Activated CD4-positive, alpha-beta T cell treated with anti-CD3 and anti-CD28 coated beads, Interleukin-2, amount 50 U/mL, for 1 hour (primary cell): ENCODE measurements around the gene CSNK2A2.

Experiments
- DNase-seq: peaks from one replicate; pipeline ENCODE4 v3.0.0-alpha.2; 2020

CSNK2A2 gene

DNA sequence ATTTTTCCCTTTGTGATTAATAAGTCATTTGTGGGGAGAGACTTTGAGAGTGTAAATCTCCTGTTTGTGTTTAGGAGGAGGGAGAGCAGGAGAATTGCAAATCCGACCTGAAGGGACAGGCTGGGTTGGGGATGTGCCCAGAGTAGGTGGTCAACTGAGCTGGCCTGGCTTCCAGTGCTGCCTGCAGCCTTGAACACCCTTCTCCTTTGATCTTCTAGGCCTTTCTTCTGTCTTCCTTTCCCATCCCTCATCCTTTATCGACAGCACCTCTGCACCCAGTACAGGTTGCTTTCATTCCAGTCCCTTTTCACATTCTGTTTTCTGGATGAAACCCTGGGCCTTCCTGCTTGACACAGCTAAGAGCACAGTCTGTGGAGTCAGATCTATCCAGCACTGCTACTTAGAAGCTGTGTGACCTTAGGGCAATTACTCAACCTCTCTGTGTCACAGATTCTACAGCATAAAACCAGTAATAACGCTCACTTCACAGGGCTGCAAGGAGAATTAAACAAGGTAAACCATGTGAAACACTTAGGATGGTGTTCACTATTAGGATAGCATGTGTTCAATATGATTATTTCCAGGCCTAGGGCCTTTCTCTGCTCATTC, 1.0 kb upstream of the CSNK2A2 start:
- no peak for DNase-seq

DNA sequence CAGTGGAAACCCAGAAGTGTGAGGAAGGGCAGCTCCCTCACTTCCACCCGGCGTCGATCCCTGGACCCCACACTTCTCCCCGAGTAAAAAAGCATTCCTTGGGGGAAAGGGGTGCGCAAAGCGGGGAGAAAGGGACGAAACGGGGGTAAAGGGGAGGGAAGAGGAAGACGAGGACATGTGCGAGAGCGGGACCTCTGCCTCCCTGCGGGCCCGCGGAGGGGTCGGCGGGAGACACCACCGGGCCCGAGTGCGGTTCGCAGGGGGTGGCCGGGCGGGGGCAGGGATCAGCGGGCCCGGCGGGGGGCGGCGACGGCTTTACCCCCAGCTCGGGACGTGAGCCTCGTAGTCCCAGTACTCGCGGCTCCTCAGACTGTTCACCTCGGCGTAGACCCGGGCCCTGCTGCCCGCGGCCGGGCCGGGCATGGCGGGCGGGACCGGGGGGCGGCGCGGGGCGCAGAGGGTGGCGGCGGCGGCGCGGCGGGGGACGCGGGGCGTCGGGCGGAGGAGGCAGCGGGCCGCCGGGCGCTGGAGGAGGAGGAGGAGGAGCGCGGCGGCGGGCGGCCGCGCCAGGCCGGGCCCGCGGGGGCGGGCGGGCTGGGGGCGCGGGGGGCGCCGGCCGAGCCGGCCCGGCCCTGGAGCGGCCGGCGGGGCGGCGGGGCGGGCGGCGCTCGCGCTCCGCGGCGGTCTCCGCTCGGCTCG, 443 bp downstream of the CSNK2A2 start:
- DNase-seq = no peak

DNA sequence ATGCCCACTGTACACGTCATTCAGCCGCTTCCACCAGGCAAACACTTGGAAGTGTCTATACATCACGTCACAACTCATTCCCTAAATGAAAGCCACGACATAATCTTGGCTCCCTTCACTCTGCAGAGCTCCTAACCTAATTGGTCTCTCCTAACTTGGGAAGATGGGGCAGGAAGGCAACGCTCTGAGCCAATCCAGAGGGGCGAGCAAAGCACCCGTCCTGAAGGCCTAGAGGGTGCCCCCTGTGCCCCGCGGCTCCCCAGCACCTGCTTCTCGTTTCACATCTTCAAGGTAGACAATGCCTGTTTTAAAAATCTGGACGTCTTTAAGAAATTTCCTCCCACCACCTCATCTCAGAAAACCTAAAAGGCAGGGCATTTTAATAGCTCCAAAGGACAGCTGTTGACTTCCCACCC, 1.0 kb downstream of the CSNK2A2 start:
- DNase-seq = no peak

DNA sequence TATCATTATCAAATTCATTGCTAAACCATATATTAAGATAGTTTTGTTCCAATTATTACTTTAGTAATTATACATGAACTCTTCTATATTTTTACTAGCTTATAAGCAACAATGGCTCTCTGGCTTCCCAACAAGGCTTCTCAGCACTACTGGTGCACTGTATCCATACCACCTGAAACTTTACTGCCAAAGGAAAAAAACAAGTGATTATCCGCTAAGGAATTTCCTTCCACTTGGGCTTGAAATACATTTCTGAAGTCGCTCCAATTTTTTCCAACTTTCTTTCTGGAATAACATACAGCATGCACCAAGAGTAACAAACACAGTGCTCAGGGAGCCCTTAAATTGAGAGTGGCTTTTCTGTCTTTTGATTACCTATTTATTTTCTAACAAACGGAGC, 2.1 kb downstream of the CSNK2A2 start:
- DNase-seq = no peak

DNA sequence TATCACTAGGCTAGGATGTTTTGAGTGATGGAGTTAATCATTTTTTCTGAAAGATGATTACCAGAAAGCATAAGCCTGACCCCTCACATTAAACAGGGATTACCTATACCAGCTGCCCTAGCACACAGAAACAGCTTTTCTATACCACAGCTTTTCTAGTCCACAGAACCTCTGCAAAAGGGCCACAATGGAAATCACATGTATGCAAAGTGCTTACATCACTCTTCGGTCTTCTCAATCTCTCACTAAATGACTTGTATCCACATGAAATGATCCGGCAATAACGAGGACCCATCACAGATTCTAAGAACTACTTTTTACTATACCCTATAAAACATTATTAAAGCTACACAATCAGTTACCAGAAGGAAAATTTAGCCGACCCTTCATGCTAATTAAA, 2.6 kb downstream of the CSNK2A2 start:
- DNase-seq = no peak

DNA sequence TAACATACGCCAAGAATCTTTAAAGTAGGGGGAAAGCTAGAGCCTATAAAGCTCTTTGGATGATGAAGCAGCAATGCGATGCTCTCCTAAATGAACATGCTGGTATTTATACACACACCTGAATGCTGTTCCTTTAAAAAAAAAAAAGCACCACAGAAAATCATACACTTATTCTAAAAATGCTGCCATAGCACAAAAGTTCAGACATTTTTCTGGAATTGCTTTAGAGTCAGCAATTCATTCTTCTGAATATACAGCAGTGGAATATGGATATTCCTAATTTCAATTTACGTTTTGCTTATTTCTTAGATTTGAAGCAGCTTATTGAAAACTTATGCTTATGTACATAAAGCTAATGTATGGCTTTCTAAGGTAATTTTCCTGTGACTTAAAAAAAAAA, 3.1 kb downstream of the CSNK2A2 start:
- DNase-seq = no peak

DNA sequence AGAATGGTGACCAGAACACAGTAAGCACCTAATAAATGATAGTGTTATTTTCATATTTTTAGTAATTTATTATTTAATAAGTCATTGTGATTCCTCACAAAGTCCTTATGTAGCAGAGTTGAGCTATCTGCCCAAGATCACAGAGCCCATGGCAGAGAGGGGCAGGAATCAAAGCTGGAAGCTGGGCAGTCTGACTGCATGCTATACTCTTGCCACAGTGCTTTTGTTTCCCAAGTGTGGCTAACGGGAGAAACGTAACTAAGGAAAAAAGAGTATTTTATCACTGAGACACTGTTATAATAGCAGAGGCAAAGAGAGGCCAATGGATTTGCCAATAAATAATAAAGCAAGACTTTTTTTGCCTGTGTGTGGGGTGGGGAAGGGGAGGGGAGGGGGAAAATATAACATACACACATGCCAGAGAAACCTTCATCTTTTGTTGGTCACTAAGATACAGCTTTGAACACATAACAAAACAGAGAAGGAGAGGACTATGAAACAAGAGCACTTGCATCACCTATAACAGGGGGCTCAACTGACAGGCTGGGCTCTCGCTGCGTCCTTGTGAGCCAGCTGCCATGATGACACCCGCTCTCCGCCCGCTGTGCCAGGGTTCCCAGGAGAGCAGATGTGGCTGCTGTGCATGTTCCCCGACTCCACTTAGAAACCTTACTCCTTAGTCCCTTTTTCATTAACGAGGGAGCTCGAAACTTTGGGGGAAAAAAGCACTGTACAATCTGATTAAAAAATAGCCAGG, 10.1 kb downstream of the CSNK2A2 start:
- DNase-seq = no peak

DNA sequence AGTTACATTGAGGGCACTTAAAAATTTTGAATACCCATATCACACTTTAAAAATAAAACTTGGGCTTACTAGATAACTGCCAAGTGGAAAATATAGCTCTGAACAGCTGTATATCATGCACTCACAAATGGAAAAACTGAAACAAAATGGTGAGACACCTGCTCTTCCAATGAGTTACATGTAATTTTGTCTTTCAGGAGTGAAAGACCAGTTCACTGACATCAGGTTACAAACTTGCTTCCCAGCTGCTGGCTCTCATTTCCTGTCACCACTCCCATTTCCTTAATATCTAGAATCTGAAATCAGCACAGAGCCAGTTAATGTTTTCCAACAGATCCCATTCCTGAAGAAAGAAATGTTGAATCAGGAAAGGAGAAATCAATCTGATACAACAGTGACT, 10.8 kb downstream of the CSNK2A2 start:
- no peak for DNase-seq

DNA sequence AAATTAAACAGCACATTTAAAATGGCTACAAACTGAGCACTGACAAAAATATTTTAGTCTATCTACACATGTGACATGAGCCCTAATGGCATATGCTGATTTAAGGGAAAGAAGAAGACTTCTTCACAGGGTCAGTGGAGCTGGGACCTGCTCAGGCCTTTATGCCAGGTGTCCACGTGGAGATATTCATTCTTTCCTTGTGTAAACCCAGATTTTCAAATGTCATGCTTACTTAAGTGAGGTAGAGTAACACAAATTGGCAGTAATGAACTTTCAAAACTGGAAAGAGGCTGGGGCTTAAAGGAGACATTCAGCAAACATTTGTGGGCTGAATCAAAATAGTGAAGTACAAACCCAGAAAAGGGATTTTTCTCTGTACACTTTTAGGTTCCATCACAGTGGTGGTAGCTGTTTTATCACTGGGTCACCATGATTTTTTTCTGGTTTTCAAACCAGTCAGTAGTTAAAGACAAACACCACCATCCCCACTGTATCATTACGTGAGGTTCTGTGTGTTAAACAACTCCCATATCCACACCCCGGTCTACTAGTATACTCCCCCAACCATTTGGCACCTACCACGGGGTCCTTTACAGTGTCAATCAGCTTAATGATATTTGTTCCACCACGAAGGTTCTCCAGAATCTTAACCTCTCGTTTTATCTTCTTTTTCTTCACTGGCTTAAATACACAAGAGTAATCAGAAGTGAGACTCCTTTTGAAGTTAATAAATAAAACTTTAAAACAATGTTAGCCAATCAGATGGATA, 11.5 kb downstream of the CSNK2A2 start:
- no peak for DNase-seq

DNA sequence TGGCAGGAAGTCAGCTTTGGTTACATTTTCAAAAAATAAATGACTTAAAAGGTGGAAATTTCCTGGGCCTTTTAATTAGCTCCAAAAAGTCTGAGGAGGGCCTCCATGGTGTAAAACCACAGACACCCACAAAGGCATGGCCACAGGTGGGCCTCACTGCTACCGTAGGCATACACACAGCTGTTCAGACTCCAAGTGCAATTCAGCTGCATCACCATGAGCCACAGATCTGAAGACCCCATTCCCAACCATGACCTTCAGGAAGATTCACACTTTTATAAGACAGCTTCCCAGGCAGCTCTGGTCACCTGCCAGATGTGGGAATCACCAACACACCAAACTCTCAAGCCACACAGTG, 20.6 kb downstream of the CSNK2A2 start:
- no peak for DNase-seq

DNA sequence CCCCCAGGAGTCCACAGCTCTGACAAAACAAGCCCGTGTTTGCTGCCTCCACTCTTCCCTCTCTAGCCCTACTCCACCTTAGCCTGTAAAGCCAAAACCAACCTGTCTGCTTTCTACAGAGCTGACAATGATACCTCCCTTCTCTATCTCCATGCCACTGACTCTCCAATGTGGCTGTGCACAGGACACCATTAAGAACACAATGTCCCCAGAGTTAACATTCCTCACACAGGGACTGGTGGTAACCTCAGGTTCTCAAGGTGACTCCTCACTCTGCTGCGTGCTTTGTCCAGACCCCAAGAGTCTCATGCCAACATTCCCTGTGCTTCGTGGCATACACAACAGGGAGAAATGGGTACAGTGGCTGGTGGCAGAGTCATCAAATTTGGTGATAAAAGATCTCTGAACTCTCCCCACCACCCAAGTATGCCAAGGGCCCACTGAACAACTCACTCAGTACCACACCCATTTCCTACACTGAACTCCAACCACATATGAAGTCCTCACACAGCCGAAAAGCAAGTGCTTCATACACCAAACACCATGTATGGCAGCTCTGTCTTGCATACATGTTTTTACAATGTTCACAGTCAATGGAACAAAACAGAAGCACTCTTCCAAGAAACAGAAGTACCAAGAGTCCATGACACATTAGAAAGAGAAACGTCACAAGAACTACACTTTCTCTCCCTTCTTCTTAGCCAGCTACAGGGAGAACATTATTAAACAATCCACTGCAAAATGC, 21.1 kb downstream of the CSNK2A2 start:
- no peak for DNase-seq

DNA sequence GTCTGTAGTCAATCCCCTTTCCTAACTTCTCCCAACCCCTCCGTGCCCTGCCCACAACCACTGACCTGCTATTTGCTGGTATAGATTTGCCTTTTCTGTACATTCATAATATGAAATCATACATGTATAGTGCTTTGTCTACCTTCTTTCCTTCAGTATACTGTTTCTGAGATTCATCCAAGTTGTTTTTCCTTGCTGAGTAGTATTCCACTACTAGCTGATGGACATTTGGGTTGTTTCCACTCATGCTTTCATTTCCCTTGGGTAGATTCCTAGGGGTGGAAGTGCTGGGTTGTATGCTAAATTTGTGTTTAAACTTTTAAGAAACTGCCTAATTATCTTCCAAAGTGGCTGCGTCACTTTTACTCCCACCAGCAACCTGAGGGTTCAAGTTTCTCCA, 27.7 kb downstream of the CSNK2A2 start:
- DNase-seq = no peak

DNA sequence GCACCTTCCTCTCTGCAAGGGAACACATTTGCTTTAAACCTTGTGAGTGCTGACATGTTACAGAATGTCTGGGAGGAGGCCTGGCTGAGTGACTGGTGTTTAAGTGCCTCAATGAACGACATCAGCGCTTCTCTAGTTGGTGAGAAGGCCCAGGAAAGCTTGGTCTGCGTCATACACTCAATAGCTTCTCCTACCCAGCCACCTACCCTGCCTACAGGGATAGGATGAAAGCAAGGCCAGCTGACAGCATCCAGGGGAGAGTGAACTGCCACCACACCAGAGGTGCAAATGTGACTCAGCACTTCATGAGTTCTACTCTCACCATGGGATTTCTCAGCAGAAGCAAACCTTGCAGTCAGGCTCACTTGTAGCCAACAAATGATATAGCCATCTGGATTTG, 37.1 kb downstream of the CSNK2A2 start:
- no peak for DNase-seq

DNA sequence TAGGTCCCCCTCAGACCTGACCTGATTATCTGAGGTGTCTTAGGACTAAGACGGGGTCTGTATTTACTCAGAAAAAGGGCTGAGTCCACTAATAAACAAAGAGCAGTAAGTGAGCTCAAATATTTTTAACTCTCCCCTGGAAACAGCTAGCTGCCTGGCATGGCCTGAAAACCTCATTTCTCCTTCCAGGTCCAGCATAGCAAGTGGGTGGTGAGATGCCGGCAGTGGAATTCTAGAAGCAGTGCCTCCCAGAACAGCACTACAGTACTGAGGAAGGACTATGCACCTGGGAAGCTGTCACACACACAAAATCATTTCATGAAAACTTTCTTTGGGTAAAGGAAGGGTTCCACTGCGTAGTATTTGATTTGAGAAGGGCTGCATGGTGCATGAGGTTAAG, 39.2 kb downstream of the CSNK2A2 start:
- no peak for DNase-seq

DNA sequence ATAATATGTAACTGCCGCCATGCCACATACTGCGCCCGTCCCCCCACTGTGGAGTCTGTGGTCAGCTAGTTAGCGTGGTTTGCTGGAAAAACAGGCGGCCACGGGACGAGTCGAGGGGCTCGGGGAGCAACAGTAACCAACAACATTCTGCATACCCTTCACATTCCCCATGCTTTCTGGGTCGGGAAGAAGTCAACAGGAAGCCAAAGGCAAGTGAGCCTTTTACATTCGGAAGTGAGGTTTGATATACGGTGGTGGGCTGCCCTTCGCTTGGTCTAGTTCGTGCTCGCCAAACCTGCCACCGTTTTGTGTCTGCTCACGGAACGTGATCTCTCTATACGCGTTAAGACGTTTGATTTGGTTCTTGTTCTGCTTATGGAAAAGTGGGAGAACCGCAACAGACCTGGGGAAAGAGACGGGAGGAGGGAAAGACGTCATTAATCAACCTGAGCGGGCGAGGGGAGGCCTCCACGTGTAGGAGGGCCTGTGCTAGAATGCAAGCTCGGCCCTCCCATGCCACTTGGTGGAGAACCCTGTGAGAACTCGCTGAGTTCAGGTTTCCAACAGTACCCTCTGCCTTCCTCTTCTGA, 39.9 kb downstream of the CSNK2A2 start:
- DNase-seq = no peak

DNA sequence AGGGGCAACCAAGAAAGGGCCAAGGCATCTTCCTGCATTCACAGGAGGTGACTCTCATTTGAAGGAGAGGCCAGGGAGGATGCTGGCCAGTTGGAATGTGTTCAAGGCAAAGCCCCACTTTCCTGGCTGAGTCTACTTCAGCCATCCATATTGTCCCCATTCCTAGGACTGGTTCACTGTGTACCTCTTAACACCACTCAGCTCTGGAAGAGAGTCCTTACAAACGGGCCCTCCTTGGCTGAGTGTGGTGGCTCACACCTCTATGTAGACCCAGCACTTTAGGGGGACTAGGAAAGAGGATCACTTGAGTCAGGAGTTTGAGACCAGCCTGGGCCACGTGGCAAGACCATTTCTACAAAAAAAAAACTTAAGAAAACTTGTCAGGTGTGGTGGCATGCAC, 40.7 kb downstream of the CSNK2A2 start:
- DNase-seq = no peak

DNA sequence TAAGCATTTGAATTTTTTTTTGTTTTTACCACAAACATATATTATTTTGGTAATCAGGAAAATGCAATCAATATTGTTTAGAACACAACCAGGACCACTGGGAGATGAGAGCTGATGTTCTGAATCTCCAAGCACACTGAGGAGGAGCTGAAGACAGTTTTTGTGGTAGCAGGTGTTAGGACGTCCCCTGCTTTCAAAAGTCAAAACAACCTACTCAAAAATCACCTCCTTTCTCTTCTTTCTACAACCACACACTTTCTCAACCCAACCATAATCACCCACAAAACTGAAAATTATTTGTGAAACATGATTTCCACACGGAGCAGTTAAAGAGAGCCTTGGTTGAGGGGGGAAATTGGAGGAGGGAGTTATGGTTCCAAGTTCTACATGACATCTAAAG, 42.1 kb downstream of the CSNK2A2 start:
- DNase-seq = no peak

DNA sequence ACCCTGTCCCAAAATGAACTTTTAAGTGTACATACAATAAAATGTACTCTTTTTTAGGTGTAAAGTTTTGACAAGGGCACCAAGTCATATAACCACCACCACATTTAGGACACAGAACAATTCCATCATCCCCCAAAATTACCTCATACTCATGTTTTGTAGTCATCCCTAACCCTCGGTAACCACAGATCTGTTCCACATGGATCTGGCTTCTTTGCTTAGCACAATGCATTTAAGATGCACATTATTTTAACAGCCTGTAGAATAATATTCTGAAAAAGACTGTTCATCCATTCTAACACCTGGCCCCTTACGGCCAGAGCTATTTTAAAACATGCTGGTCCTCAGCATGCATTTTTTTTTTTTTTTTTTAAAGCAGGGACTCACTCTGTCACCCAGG, 43.6 kb downstream of the CSNK2A2 start:
- no peak for DNase-seq

DNA sequence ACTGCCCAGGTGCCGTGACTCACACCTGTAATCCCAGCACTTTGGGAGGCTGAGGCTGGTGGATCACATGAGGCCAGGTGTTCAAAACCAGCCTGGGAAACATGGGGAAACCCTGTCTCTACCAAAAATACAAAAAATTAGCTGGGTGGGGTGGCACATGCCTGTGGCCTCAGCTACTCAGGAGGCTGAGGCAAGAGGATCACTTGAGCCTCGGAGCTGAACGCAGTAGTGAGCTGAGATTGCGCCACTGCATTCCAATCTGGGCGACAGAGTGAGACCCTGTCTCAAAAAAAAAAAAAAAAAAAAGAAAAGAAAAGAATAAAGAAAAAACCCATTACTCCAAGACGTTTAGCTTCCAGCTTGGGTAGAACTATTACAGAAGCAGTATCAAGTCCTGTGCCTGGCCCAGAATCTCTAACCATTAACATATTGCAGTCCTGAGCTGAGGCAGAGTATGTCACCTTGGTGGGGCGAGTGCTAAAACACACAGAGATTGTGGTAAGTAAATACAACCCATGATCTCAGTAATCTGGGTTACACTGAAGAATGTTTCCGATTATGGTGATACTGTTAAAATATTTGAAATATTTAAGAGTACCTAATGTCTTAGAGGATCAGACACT, 45.5 kb downstream of the CSNK2A2 start:
- no peak for DNase-seq

DNA sequence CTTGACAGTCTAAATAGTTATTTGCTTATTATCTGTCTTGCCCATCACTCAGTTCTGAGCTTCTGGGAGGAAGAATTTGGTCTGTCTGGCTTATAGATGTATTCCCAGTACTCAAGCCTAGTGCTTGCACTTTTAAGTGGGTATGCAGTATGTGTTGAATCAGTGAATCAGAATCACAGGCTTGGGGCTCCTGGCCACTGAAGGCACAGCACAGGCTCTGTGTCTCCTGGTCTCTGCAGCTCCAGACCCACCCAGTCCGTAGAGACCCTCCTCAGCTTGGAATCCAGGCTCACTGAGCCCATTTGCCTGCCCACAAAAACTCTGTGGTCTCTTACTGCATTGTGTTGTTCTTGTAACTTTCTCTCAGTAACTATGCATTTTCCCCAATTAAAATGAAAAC, 49.4 kb downstream of the CSNK2A2 start:
- DNase-seq = no peak

DNA sequence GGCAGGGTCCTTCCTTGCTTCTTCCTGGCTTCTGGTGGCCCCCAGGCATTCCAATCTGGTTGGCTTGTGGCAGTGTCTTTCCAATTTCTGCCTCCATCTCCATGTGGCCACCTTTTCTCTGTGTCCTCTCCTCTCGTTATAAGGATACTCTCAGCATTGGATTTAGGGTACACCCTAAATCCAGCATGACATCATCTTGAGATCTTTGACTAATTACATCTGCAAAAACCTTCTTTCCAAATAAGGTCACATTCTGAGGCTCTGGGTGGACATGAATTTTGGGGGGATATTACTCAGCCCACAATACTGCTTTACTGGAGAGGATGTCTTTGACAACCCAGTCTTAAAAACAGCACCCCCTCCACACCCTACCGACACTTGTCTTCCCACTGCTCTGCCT, 49.8 kb downstream of the CSNK2A2 start:
- no peak for DNase-seq

DNA sequence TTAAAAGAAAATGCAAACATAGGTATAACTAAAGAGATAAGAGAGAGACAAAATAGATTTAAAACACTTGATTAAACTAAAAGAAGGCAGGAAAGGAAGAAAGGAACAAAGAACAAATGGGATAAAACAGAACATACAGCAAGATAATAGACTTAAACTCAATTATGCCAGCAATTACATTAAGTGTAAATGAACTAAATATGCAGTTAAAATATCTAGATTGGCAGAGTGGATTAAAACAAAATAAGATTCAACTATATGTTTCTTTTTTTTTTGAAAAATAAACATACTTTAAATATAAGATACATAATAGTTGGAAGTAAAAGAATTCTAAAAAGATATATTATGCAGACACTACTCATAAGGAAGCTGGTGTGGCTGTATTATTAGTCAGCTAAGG, 59.1 kb downstream of the CSNK2A2 start:
- DNase-seq = no peak
